GM23338 (cell line): Measurements from ENCODE around the gene PHC3.

Source experiments
- CREB1 ChIP-seq: fragments of 250-450 bp; sonication (Bioruptor Pico); IDR thresholded peaks from 2 replicates; pipeline ENCODE4 v1.5.0; 2020; ENCODE audit warnings: low read depth, mild to moderate bottlenecking, moderate library complexity
- EZH2 ChIP-seq: fragments of 200-600 bp; sonication (generic); IDR thresholded peaks from one replicate; pipeline ENCODE4 v1.8.0; 2017; ENCODE audit warnings: antibody characterized with exemption, mild to moderate bottlenecking, low read depth; ENCODE audit not compliant: unreplicated experiment
- EZH2phosphoT487 ChIP-seq: fragments of 200-600 bp; sonication (generic); IDR thresholded peaks from one replicate; pipeline ENCODE4 v1.8.1; 2018; ENCODE audit warnings: antibody characterized with exemption; ENCODE audit not compliant: unreplicated experiment
- JUNB ChIP-seq: IDR thresholded peaks from one replicate; pipeline ENCODE4 v1.6.1; 2016; ENCODE audit warnings: antibody characterized with exemption; ENCODE audit not compliant: unreplicated experiment
- NANOG ChIP-seq: IDR thresholded peaks from 2 replicates; pipeline ENCODE4 v1.6.1; 2016; ENCODE audit warnings: antibody characterized with exemption, borderline replicate concordance
- POLR2AphosphoS5 ChIP-seq: IDR thresholded peaks from 2 replicates; pipeline ENCODE4 v1.6.1; 2016; ENCODE audit warnings: antibody characterized with exemption, low read depth
- ZNF114 ChIP-seq: fragments of 250-450 bp; sonication (Bioruptor Pico); IDR thresholded peaks from 2 replicates; pipeline ENCODE4 v1.5.0; 2020; ENCODE audit warnings: mild to moderate bottlenecking, moderate library complexity
- ZNF331 ChIP-seq: fragments of 250-450 bp; sonication (Bioruptor Pico); IDR thresholded peaks from 2 replicates; pipeline ENCODE4 v1.5.0; 2020; ENCODE audit warnings: low read depth, mild to moderate bottlenecking, moderate library complexity
- TF ChIP-seq, protein P1 (sequence below), 2 experiments: fragments of 200-600 bp in 1 of 2; sonication (generic) in 1 of 2; conservative IDR thresholded peaks; 2 replicates each; pipeline versions ENCODE4 v1.5.1 to v1.6.1; 2016 to 2017; ENCODE audit warnings: antibody characterized with exemption in 2 of 2, low read depth in 2 of 2, mild to moderate bottlenecking in 2 of 2, moderate library complexity in 1 of 2
- TF ChIP-seq, protein P2 (sequence below): IDR thresholded peaks from one replicate; pipeline ENCODE4 v1.6.1; 2018; ENCODE audit warnings: antibody characterized with exemption; ENCODE audit not compliant: unreplicated experiment
- TF ChIP-seq, protein P3 (sequence below): fragments of 250-450 bp; sonication (Bioruptor Pico); IDR thresholded peaks from 2 replicates; pipeline ENCODE4 v1.5.0; 2020; ENCODE audit warnings: mild to moderate bottlenecking, moderate library complexity
- TF ChIP-seq, protein P4 (sequence below): IDR thresholded peaks from 2 replicates; pipeline ENCODE4 v1.6.1; 2016; ENCODE audit warnings: antibody characterized with exemption

DNA sequence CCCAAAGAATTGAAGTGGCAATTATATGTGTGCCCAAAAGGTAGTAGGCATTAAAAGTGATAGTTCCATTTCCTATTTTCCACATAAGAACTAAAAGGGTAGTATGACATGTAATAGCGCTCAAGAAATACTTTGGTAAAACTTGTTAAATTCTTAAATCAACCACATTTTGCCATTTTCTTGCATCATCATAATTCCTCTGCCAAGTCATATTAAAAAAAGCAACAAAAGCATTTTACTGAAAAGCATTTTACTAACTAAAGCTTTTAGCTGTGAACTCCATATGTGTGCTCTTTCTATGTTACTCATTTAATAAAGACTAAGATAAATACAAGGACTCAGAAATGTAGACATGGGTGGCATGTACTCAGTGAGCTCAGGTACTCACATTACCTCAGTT is 73.6 kb downstream of the PHC3 start:
- TF ChIP-seq, protein P1, sequence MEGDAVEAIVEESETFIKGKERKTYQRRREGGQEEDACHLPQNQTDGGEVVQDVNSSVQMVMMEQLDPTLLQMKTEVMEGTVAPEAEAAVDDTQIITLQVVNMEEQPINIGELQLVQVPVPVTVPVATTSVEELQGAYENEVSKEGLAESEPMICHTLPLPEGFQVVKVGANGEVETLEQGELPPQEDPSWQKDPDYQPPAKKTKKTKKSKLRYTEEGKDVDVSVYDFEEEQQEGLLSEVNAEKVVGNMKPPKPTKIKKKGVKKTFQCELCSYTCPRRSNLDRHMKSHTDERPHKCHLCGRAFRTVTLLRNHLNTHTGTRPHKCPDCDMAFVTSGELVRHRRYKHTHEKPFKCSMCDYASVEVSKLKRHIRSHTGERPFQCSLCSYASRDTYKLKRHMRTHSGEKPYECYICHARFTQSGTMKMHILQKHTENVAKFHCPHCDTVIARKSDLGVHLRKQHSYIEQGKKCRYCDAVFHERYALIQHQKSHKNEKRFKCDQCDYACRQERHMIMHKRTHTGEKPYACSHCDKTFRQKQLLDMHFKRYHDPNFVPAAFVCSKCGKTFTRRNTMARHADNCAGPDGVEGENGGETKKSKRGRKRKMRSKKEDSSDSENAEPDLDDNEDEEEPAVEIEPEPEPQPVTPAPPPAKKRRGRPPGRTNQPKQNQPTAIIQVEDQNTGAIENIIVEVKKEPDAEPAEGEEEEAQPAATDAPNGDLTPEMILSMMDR (conservative IDR thresholded peaks at IDR 0.05; ENCODE audit: low read depth in 2 of 2), result no peak
- no peak for TF ChIP-seq POLR2AphosphoS5
- no peak for TF ChIP-seq EZH2
- TF ChIP-seq ZNF114 (CRISPR knock-in tag), result no peak
- TF ChIP-seq EZH2phosphoT487, result no peak
- no peak for TF ChIP-seq JUNB
- no peak for TF ChIP-seq CREB1 (CRISPR knock-in tag)
- TF ChIP-seq, protein P2, sequence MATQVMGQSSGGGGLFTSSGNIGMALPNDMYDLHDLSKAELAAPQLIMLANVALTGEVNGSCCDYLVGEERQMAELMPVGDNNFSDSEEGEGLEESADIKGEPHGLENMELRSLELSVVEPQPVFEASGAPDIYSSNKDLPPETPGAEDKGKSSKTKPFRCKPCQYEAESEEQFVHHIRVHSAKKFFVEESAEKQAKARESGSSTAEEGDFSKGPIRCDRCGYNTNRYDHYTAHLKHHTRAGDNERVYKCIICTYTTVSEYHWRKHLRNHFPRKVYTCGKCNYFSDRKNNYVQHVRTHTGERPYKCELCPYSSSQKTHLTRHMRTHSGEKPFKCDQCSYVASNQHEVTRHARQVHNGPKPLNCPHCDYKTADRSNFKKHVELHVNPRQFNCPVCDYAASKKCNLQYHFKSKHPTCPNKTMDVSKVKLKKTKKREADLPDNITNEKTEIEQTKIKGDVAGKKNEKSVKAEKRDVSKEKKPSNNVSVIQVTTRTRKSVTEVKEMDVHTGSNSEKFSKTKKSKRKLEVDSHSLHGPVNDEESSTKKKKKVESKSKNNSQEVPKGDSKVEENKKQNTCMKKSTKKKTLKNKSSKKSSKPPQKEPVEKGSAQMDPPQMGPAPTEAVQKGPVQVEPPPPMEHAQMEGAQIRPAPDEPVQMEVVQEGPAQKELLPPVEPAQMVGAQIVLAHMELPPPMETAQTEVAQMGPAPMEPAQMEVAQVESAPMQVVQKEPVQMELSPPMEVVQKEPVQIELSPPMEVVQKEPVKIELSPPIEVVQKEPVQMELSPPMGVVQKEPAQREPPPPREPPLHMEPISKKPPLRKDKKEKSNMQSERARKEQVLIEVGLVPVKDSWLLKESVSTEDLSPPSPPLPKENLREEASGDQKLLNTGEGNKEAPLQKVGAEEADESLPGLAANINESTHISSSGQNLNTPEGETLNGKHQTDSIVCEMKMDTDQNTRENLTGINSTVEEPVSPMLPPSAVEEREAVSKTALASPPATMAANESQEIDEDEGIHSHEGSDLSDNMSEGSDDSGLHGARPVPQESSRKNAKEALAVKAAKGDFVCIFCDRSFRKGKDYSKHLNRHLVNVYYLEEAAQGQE, result no peak
- TF ChIP-seq, protein P3, sequence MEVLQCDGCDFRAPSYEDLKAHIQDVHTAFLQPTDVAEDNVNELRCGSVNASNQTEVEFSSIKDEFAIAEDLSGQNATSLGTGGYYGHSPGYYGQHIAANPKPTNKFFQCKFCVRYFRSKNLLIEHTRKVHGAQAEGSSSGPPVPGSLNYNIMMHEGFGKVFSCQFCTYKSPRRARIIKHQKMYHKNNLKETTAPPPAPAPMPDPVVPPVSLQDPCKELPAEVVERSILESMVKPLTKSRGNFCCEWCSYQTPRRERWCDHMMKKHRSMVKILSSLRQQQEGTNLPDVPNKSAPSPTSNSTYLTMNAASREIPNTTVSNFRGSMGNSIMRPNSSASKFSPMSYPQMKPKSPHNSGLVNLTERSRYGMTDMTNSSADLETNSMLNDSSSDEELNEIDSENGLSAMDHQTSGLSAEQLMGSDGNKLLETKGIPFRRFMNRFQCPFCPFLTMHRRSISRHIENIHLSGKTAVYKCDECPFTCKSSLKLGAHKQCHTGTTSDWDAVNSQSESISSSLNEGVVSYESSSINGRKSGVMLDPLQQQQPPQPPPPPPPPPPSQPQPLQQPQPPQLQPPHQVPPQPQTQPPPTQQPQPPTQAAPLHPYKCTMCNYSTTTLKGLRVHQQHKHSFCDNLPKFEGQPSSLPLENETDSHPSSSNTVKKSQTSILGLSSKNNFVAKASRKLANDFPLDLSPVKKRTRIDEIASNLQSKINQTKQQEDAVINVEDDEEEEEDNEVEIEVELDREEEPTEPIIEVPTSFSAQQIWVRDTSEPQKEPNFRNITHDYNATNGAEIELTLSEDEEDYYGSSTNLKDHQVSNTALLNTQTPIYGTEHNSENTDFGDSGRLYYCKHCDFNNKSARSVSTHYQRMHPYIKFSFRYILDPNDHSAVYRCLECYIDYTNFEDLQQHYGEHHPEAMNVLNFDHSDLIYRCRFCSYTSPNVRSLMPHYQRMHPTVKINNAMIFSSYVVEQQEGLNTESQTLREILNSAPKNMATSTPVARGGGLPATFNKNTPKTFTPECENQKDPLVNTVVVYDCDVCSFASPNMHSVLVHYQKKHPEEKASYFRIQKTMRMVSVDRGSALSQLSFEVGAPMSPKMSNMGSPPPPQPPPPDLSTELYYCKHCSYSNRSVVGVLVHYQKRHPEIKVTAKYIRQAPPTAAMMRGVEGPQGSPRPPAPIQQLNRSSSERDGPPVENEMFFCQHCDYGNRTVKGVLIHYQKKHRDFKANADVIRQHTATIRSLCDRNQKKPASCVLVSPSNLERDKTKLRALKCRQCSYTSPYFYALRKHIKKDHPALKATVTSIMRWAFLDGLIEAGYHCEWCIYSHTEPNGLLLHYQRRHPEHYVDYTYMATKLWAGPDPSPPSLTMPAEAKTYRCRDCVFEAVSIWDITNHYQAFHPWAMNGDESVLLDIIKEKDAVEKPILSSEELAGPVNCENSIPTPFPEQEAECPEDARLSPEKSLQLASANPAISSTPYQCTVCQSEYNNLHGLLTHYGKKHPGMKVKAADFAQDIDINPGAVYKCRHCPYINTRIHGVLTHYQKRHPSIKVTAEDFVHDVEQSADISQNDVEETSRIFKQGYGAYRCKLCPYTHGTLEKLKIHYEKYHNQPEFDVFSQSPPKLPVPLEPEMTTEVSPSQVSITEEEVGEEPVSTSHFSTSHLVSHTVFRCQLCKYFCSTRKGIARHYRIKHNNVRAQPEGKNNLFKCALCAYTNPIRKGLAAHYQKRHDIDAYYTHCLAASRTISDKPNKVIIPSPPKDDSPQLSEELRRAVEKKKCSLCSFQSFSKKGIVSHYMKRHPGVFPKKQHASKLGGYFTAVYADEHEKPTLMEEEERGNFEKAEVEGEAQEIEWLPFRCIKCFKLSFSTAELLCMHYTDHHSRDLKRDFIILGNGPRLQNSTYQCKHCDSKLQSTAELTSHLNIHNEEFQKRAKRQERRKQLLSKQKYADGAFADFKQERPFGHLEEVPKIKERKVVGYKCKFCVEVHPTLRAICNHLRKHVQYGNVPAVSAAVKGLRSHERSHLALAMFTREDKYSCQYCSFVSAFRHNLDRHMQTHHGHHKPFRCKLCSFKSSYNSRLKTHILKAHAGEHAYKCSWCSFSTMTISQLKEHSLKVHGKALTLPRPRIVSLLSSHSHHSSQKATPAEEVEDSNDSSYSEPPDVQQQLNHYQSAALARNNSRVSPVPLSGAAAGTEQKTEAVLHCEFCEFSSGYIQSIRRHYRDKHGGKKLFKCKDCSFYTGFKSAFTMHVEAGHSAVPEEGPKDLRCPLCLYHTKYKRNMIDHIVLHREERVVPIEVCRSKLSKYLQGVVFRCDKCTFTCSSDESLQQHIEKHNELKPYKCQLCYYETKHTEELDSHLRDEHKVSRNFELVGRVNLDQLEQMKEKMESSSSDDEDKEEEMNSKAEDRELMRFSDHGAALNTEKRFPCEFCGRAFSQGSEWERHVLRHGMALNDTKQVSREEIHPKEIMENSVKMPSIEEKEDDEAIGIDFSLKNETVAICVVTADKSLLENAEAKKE, result no peak
- TF ChIP-seq, protein P4, sequence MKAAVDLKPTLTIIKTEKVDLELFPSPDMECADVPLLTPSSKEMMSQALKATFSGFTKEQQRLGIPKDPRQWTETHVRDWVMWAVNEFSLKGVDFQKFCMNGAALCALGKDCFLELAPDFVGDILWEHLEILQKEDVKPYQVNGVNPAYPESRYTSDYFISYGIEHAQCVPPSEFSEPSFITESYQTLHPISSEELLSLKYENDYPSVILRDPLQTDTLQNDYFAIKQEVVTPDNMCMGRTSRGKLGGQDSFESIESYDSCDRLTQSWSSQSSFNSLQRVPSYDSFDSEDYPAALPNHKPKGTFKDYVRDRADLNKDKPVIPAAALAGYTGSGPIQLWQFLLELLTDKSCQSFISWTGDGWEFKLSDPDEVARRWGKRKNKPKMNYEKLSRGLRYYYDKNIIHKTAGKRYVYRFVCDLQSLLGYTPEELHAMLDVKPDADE, result no peak
- no peak for TF ChIP-seq ZNF331
- TF ChIP-seq NANOG, result no peak
